Activated naive CD4-positive, alpha-beta T cell treated with anti-CD3 and anti-CD28 coated beads, Interleukin-2, amount 50 U/mL, for 24 hours (primary cell): ENCODE results near the gene PADI1.
A peak's percentile ranks its signal among the peaks of the same experiment; 100 is the strongest.

Experiments
- H3K27ac Mint-ChIP-seq: one replicate; pipeline ENCODE4 v1.8.0; 2021; ENCODE audit warnings: mild to moderate bottlenecking, mixed read lengths
- H3K27me3 Mint-ChIP-seq: one replicate; pipeline ENCODE4 v1.8.0; 2021; ENCODE audit warnings: mixed read lengths
- H3K36me3 Mint-ChIP-seq: one replicate; pipeline ENCODE4 v1.8.0; 2021; ENCODE audit warnings: mixed read lengths
- H3K4me1 Mint-ChIP-seq: one replicate; pipeline ENCODE4 v1.8.0; 2021; ENCODE audit warnings: mixed read lengths
- H3K4me3 Mint-ChIP-seq: one replicate; pipeline ENCODE4 v1.8.0; 2021; ENCODE audit warnings: mild to moderate bottlenecking, mixed read lengths
- H3K9me3 Mint-ChIP-seq: one replicate; pipeline ENCODE4 v1.8.0; 2021; ENCODE audit warnings: mixed read lengths

The PADI1 gene

GRCh38 chr1:17200246-17200645 is 4.7 kb upstream of the PADI1 start:
- Mint-ChIP-seq H3K27ac (no peak overlapping the region), H3K27me3 (no peaks in the 10 kb centered on the region), H3K4me1 (peaks cover 52% of the 10 kb centered on the region), H3K36me3 (no peaks in the 10 kb centered on the region), H3K4me3 (no peak overlapping the region), H3K9me3 (no peaks in the 10 kb centered on the region)

- no peaks in the 10 kb centered on the region for H3K36me3 Mint-ChIP-seq
- H3K9me3 Mint-ChIP-seq, result no peaks in the 10 kb centered on the region
- H3K4me1 Mint-ChIP-seq, result peaks cover 55% of the 10 kb centered on the region
- H3K4me3 Mint-ChIP-seq, result no peak overlapping the region
- H3K27me3 Mint-ChIP-seq, result peaks cover 3% of the 10 kb centered on the region
- no peak overlapping the region for H3K27ac Mint-ChIP-seq
Observed at GRCh38 chr1:17200756-17201155, 4.2 kb upstream of the PADI1 start.

- peaks cover 5% of the 10 kb centered on the region for H3K27me3 Mint-ChIP-seq
- no peaks in the 10 kb centered on the region for H3K9me3 Mint-ChIP-seq
- no peaks in the 10 kb centered on the region for H3K36me3 Mint-ChIP-seq
- H3K4me3 Mint-ChIP-seq, result peak overlapping the region; percentile 77
- peak overlapping the region; percentile 74 for H3K27ac Mint-ChIP-seq
- peaks cover 57% of the 10 kb centered on the region for H3K4me1 Mint-ChIP-seq
Observed at GRCh38 chr1:17201201-17202021, 3.5 kb upstream of the PADI1 start.

- Mint-ChIP-seq H3K27me3 (peaks cover 5% of the 10 kb centered on the region), H3K9me3 (no peaks in the 10 kb centered on the region), H3K36me3 (no peaks in the 10 kb centered on the region), H3K4me1 (peaks cover 64% of the 10 kb centered on the region), H3K27ac (peak overlapping the region; percentile 2), H3K4me3 (no peak overlapping the region)
Observed at GRCh38 chr1:17205652-17206051, 724 bp downstream of the PADI1 start.

- Mint-ChIP-seq H3K36me3 (no peaks in the 10 kb centered on the region), H3K9me3 (no peaks in the 10 kb centered on the region), H3K27ac (peak overlapping the region; percentile 2), H3K4me1 (peaks cover 61% of the 10 kb centered on the region), H3K27me3 (peaks cover 5% of the 10 kb centered on the region), H3K4me3 (no peak overlapping the region)
Observed at GRCh38 chr1:17206196-17206595, 1.3 kb downstream of the PADI1 start.

GRCh38 chr1:17207046-17207445 is 2.1 kb downstream of the PADI1 start:
- Mint-ChIP-seq H3K36me3 (no peaks in the 10 kb centered on the region), H3K9me3 (no peaks in the 10 kb centered on the region), H3K4me3 (no peak overlapping the region), H3K27me3 (peaks cover 5% of the 10 kb centered on the region), H3K27ac (no peak overlapping the region), H3K4me1 (peaks cover 61% of the 10 kb centered on the region)

- peaks cover 5% of the 10 kb centered on the region for H3K27me3 Mint-ChIP-seq
- H3K36me3 Mint-ChIP-seq, result no peaks in the 10 kb centered on the region
- H3K4me3 Mint-ChIP-seq, result no peak overlapping the region
- H3K27ac Mint-ChIP-seq, result no peak overlapping the region
- peaks cover 61% of the 10 kb centered on the region for H3K4me1 Mint-ChIP-seq
- no peaks in the 10 kb centered on the region for H3K9me3 Mint-ChIP-seq
Observed at GRCh38 chr1:17207540-17207939, 2.6 kb downstream of the PADI1 start.

- no peaks in the 10 kb centered on the region for H3K9me3 Mint-ChIP-seq
- H3K27ac Mint-ChIP-seq, result no peak overlapping the region
- peaks cover 6% of the 10 kb centered on the region for H3K27me3 Mint-ChIP-seq
- H3K36me3 Mint-ChIP-seq, result no peaks in the 10 kb centered on the region
- no peak overlapping the region for H3K4me3 Mint-ChIP-seq
- H3K4me1 Mint-ChIP-seq, result peaks cover 61% of the 10 kb centered on the region
Observed at GRCh38 chr1:17207966-17208418, 3.1 kb downstream of the PADI1 start.

GRCh38 chr1:17208546-17208945 is 3.6 kb downstream of the PADI1 start:
- Mint-ChIP-seq H3K36me3 (no peaks in the 10 kb centered on the region), H3K27me3 (peaks cover 10% of the 10 kb centered on the region), H3K4me3 (no peak overlapping the region), H3K27ac (no peak overlapping the region), H3K9me3 (no peaks in the 10 kb centered on the region), H3K4me1 (peaks cover 61% of the 10 kb centered on the region)

GRCh38 chr1:17209430-17209829 is 4.5 kb downstream of the PADI1 start:
- no peak overlapping the region for H3K4me3 Mint-ChIP-seq
- H3K9me3 Mint-ChIP-seq, result no peaks in the 10 kb centered on the region
- peaks cover 61% of the 10 kb centered on the region for H3K4me1 Mint-ChIP-seq
- no peaks in the 10 kb centered on the region for H3K36me3 Mint-ChIP-seq
- peaks cover 10% of the 10 kb centered on the region for H3K27me3 Mint-ChIP-seq
- no peak overlapping the region for H3K27ac Mint-ChIP-seq

- Mint-ChIP-seq H3K27me3 (peaks cover 10% of the 10 kb centered on the region), H3K4me1 (peaks cover 60% of the 10 kb centered on the region), H3K4me3 (no peak overlapping the region), H3K27ac (no peak overlapping the region), H3K36me3 (no peaks in the 10 kb centered on the region), H3K9me3 (no peaks in the 10 kb centered on the region)
Observed at GRCh38 chr1:17210176-17210575, 5.2 kb downstream of the PADI1 start.

GRCh38 chr1:17211377-17211776 is 6.4 kb downstream of the PADI1 start:
- no peak overlapping the region for H3K4me3 Mint-ChIP-seq
- H3K27me3 Mint-ChIP-seq, result peaks cover 6% of the 10 kb centered on the region
- no peaks in the 10 kb centered on the region for H3K36me3 Mint-ChIP-seq
- no peak overlapping the region for H3K27ac Mint-ChIP-seq
- H3K9me3 Mint-ChIP-seq, result no peaks in the 10 kb centered on the region
- peaks cover 55% of the 10 kb centered on the region for H3K4me1 Mint-ChIP-seq

- Mint-ChIP-seq H3K36me3 (no peaks in the 10 kb centered on the region), H3K27me3 (peaks cover 6% of the 10 kb centered on the region), H3K4me1 (peaks cover 55% of the 10 kb centered on the region), H3K27ac (no peak overlapping the region), H3K9me3 (no peaks in the 10 kb centered on the region), H3K4me3 (peak overlapping the region; percentile 80)
Observed at GRCh38 chr1:17212009-17212408, 7.1 kb downstream of the PADI1 start.

GRCh38 chr1:17212487-17213121 is 7.7 kb downstream of the PADI1 start:
- H3K4me1 Mint-ChIP-seq, result peaks cover 49% of the 10 kb centered on the region
- peaks cover 6% of the 10 kb centered on the region for H3K27me3 Mint-ChIP-seq
- no peaks in the 10 kb centered on the region for H3K36me3 Mint-ChIP-seq
- H3K9me3 Mint-ChIP-seq, result no peaks in the 10 kb centered on the region
- H3K4me3 Mint-ChIP-seq, result peak overlapping the region; percentile 80
- no peak overlapping the region for H3K27ac Mint-ChIP-seq

- H3K27me3 Mint-ChIP-seq, result peaks cover 6% of the 10 kb centered on the region
- peak overlapping the region; percentile 80 for H3K4me3 Mint-ChIP-seq
- H3K27ac Mint-ChIP-seq, result no peak overlapping the region
- H3K4me1 Mint-ChIP-seq, result peaks cover 42% of the 10 kb centered on the region
- H3K36me3 Mint-ChIP-seq, result no peaks in the 10 kb centered on the region
- H3K9me3 Mint-ChIP-seq, result no peaks in the 10 kb centered on the region
Observed at GRCh38 chr1:17213148-17213781, 8.3 kb downstream of the PADI1 start.

- H3K36me3 Mint-ChIP-seq, result no peaks in the 10 kb centered on the region
- no peak overlapping the region for H3K27ac Mint-ChIP-seq
- H3K27me3 Mint-ChIP-seq, result peaks cover 6% of the 10 kb centered on the region
- H3K4me3 Mint-ChIP-seq, result no peak overlapping the region
- no peaks in the 10 kb centered on the region for H3K9me3 Mint-ChIP-seq
- H3K4me1 Mint-ChIP-seq, result peaks cover 39% of the 10 kb centered on the region
Observed at GRCh38 chr1:17213782-17214148, 8.8 kb downstream of the PADI1 start.
